Purkinje cell (primary cell): ENCODE data around the gene HENMT1. TPM values are rescaled to one million over a fixed set of nuclear protein-coding genes. Genes with fewer than 3 reads are reported as not detected.

Experiments used
- polyA plus RNA-seq: library from polyadenylated mRNA; unstranded; fragments of >200 nt; fragmentation: Nextera tagmentation; gene quantifications from 2 replicates; pipeline ENCODE4 v1.2.1, GENCODE V29; 2014

The HENMT1 gene
- 30.2 and 48.8 TPM in 2 replicates for polyA plus RNA-seq

DNA sequence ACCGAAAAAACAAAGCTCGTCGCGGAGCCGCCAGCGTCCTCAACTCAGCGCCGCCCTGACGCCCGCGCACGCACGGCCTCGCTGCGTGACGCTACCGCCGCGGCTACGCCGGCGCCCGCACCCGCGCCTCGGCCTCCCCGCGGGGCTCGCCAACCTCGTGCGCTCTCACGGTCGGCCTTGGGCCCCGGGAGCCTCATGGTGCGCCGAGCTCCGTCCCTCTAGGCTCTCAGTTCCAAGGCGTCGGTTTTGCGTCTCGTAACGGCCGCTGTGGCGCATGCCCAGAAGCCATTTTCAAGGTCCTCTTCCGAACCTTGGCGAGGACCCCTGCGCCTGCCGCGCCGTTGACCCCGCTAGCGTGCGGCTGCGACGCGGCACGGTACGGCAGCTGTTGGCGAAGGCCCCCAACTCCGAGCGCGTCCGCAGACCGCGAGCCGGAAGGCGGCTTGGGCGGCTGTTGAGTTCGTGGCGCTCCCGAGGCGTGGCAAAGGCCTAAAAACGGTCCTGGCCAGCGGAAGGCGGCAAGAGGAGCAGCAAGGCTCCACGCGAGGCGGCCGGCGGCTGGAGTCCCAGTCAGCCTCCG is at the start of gene HENMT1:
TSS of gene HENMT1 (minus strand) at position 64 of the 580 bp plus-strand sequence. CDS start 1,209 bp downstream, outside the sequence.

GRCh38 chr1:108691942-108692723 is 31.2 kb upstream of the HENMT1 start, which contains the start of gene PRPF38B:
TSS of gene PRPF38B (plus strand) at chr1:108692310. CDS start at chr1:108692592, 282 bp downstream.

Other genes starting within 250 kb of the HENMT1 start
- gene NBPF6, start 210.8 kb downstream of the HENMT1 start, polyA plus RNA-seq: not detected in 2 replicates
- 8.3 and 14.7 TPM in 2 replicates for gene EEIG2, start 101.0 kb downstream of the HENMT1 start, polyA plus RNA-seq
- 8.0 and 16.3 TPM in 2 replicates for gene PRPF38B, start 31.2 kb upstream of the HENMT1 start, polyA plus RNA-seq
- gene FNDC7, start 51.8 kb upstream of the HENMT1 start, polyA plus RNA-seq: not detected in 2 replicates
- 30.7 and 49.6 TPM in 2 replicates for gene STXBP3, start 85.6 kb upstream of the HENMT1 start, polyA plus RNA-seq
- not detected in 2 replicates for gene AKNAD1, start 196.0 kb upstream of the HENMT1 start, polyA plus RNA-seq
- 8.1 and 11.3 TPM in 2 replicates for gene GPSM2, start 215.9 kb upstream of the HENMT1 start, polyA plus RNA-seq